DND-41 (cell line): ENCODE data around the gene OSM.

Experiments used
- ATAC-seq: fragments of 200-7000 bp; cut with Tn5 transposase; 3 replicates; pipeline ENCODE4 v1.9.1; 2021; ENCODE audit warnings: low read depth; ENCODE audit not compliant: insufficient read depth
- DNase-seq: peaks from one replicate; pipeline ENCODE4 v3.0.0-alpha.2; 2020
- H2AFZ ChIP-seq: 2 replicates; pipeline ENCODE4 v1.6.0; 2012; ENCODE audit warnings: low read depth, low read length
- H3K27ac ChIP-seq: 2 replicates; pipeline ENCODE4 v1.5.1; 2012; ENCODE audit warnings: low read length, inconsistent platforms
- H3K27me3 ChIP-seq: fragments of 200-600 bp; sonication (generic); 2 replicates; pipeline ENCODE4 v1.6.0; 2012; ENCODE audit warnings: low read length, mild to moderate bottlenecking, inconsistent platforms; ENCODE audit not compliant: insufficient read depth, poor library complexity
- H3K36me3 ChIP-seq: 2 replicates; pipeline ENCODE4 v1.5.1; 2012; ENCODE audit warnings: low read length, inconsistent platforms; ENCODE audit not compliant: insufficient read depth
- H3K4me1 ChIP-seq: 2 replicates; pipeline ENCODE4 v1.5.1; 2012; ENCODE audit warnings: mild to moderate bottlenecking, low read length; ENCODE audit not compliant: insufficient read depth
- H3K4me2 ChIP-seq: 2 replicates; pipeline ENCODE4 v1.6.0; 2012; ENCODE audit warnings: mild to moderate bottlenecking, moderate library complexity, low read length, inconsistent platforms; ENCODE audit not compliant: insufficient read depth
- H3K4me3 ChIP-seq, 2 experiments: fragments of 200-600 bp in 1 of 2; shearing (Covaris generic) in 1 of 2; 2 replicates each; pipeline ENCODE4 v1.5.1; 2012 to 2016; ENCODE audit warnings: inconsistent platforms in 2 of 2, low read length in 2 of 2, mild to moderate bottlenecking in 2 of 2, low read depth in 1 of 2, moderate library complexity in 1 of 2
- H3K79me2 ChIP-seq: 2 replicates; pipeline ENCODE4 v1.6.0; 2012; ENCODE audit warnings: low read length, inconsistent platforms; ENCODE audit not compliant: insufficient read depth
- H3K9ac ChIP-seq: 2 replicates; pipeline ENCODE4 v1.6.0; 2012; ENCODE audit warnings: low read depth, mild to moderate bottlenecking, inconsistent platforms, low read length, moderate library complexity
- H3K9me3 ChIP-seq: 2 replicates; pipeline ENCODE4 v1.5.1; 2012; ENCODE audit warnings: low read length, moderate library complexity, mild to moderate bottlenecking, inconsistent platforms; ENCODE audit not compliant: insufficient read depth, severe bottlenecking
- H4K20me1 ChIP-seq: 2 replicates; pipeline ENCODE4 v1.6.0; 2012; ENCODE audit warnings: low read length; ENCODE audit not compliant: insufficient read depth
- CTCF ChIP-seq: IDR thresholded peaks from 2 replicates; pipeline ENCODE4 v1.5.1; 2012; ENCODE audit warnings: borderline replicate concordance, low read length, moderate library complexity, mild to moderate bottlenecking; ENCODE audit not compliant: poor library complexity, severe bottlenecking; ENCODE audit errors: extremely low read depth
- EZH2 ChIP-seq: IDR thresholded peaks from 3 replicates; pipeline ENCODE4 v1.6.1; 2012; ENCODE audit warnings: borderline replicate concordance, low read depth, mild to moderate bottlenecking, moderate library complexity, low read length, inconsistent platforms; ENCODE audit not compliant: severe bottlenecking

The OSM gene

GRCh38 chr22:30250039-30250565 lies 16.5 kb downstream of the OSM start:
- TF ChIP-seq CTCF (no peak), EZH2 (no peak)
- Histone ChIP-seq H3K79me2 (no peaks in the 10 kb centered on the region), H3K4me2 (no peak overlapping the region), H3K9me3 (no peaks in the 10 kb centered on the region), H4K20me1 (no peaks in the 10 kb centered on the region), H3K4me1 (peaks cover 44% of the 10 kb centered on the region), H3K4me3 (no peak overlapping the region), H3K27me3 (no peaks in the 10 kb centered on the region), H3K9ac (no peak overlapping the region), H3K36me3 (no peaks in the 10 kb centered on the region), H3K27ac (no peak overlapping the region), H2AFZ (no peak overlapping the region)
- ATAC-seq (no peak), DNase-seq (no peak)

GRCh38 chr22:30249049-30250038 lies 17.3 kb downstream of the OSM start:
- no peaks in the 10 kb centered on the region for H3K36me3 ChIP-seq
- H2AFZ ChIP-seq = no peak overlapping the region
- ATAC-seq (no peak), DNase-seq (no peak)
- no peaks in the 10 kb centered on the region for H3K79me2 ChIP-seq
- no peaks in the 10 kb centered on the region for H3K9me3 ChIP-seq
- no peak overlapping the region for H3K27ac ChIP-seq
- H3K27me3 ChIP-seq = no peaks in the 10 kb centered on the region
- H4K20me1 ChIP-seq = no peaks in the 10 kb centered on the region
- no peak overlapping the region for H3K4me3 ChIP-seq
- H3K4me1 ChIP-seq = peaks cover 51% of the 10 kb centered on the region
- H3K4me2 ChIP-seq = no peak overlapping the region
- no peak for TF ChIP-seq EZH2
- no peak for TF ChIP-seq CTCF
- H3K9ac ChIP-seq = no peak overlapping the region

- no peak for TF ChIP-seq CTCF
- no peak for TF ChIP-seq EZH2
- Histone ChIP-seq H3K27ac (no peak overlapping the region), H3K36me3 (peaks cover 2% of the 10 kb centered on the region; the same call in 1 of the 2 replicates), H3K9ac (no peak overlapping the region), H3K4me2 (no peak overlapping the region), H2AFZ (no peak overlapping the region), H4K20me1 (no peaks in the 10 kb centered on the region), H3K4me1 (peaks cover 48% of the 10 kb centered on the region), H3K9me3 (no peaks in the 10 kb centered on the region), H3K4me3 (no peak overlapping the region), H3K79me2 (no peaks in the 10 kb centered on the region), H3K27me3 (no peaks in the 10 kb centered on the region)
- ATAC-seq = no peak
- DNase-seq = no peak
These were observed 18.2 kb downstream of the OSM start for GRCh38 chr22:30248484-30248883.
